ENCODE data around the gene ZNF786. TPM values are rescaled to one million over a fixed set of nuclear protein-coding genes. Genes with fewer than 3 reads are reported as not detected.
"Not testable (repeated sequence)": the region's sequence is repeated elsewhere in the genome, so short reads cannot be mapped to it uniquely, and the experiment has no call there.

Gene ZNF786
- total RNA-seq, 1 experiment from 2014 or later, result 8.5 TPM

GRCh38 chr7:149031353-149031910 lies 59.1 kb downstream of the ZNF786 start (continued):
- no peak for TF ChIP-seq SIN3A (IDR thresholded peaks at IDR 0.05; ENCODE audit: low read depth)
- TF ChIP-seq EGR1 (IDR thresholded peaks at IDR 0.05; ENCODE audit: low read depth), result no peak

- CTCF ChIA-PET; H2AFZ ChIP-seq (ENCODE audit: low read depth, low read length, poor library complexity, severe bottlenecking); H3K27ac ChIP-seq (ENCODE audit: low read depth, low read length); DNase-seq (ENCODE audit: low read depth, low spot score); H3K9me3 ChIP-seq (ENCODE audit: control insufficient read depth in 1 of 2, insufficient read depth in 1 of 2, low read depth in 1 of 2, low read length in 2 of 2); H3K27me3 ChIP-seq (ENCODE audit: insufficient read depth, low read length); H3K9ac ChIP-seq (ENCODE audit: low read length); RAD21 ChIA-PET (ENCODE audit: low non-redundant PET in 1 of 2, low total read pairs in 2 of 2, uncharacterized antibody in 2 of 2, unreplicated experiment in 2 of 2); BruUV-seq (replicated peaks); H3K36me3 ChIP-seq (ENCODE audit: control insufficient read depth in 1 of 2, insufficient read depth in 2 of 2, low read length in 2 of 2); POLR2A ChIA-PET; H3K4me2 ChIP-seq (ENCODE audit: low read length); H3K9me2 ChIP-seq (ENCODE audit: insufficient read depth); H3K4me3 ChIP-seq (replicated peaks in 1 of 2; ENCODE audit: low read depth in 1 of 2, low read length in 2 of 2); intact Hi-C loops (cut with micrococcal nuclease); H4K20me1 ChIP-seq (ENCODE audit: insufficient read depth); ATAC-seq: not testable (repeated sequence)
- Histone ChIP-seq H3K4me1 (ENCODE audit: control insufficient read depth in 1 of 2, insufficient read depth in 2 of 2, low read length in 2 of 2) (peaks cover 5 to 21% of the 10 kb centered on the region in 2 experiments), H3K79me2 (ENCODE audit: insufficient read depth, low read length) (peaks cover 28% of the 10 kb centered on the region)
These were observed 60.1 kb downstream of the ZNF786 start for GRCh38 chr7:149030439-149030838.

GRCh38 chr7:149028346-149029109 lies 62.0 kb downstream of the ZNF786 start, which contains the start of gene PDIA4:
Gene PDIA4, minus strand, starts transcription at chr7:149028505. Its CDS starts 97 bp downstream, at chr7:149028408.
- ChIA-PET POLR2A (interaction anchor here (0.7 to 1.3 kb wide), 3 partner anchors 15 to 131 kb away, joined by 3 read pairs; no protein-coding TSS in a partner anchor), RAD21 (ENCODE audit: low non-redundant PET in 1 of 2, low total read pairs in 2 of 2, uncharacterized antibody in 2 of 2, unreplicated experiment in 2 of 2) (no interaction called here), CTCF (interaction anchor here (1.1 kb wide), 1 partner anchor 37 kb away, joined by 7 read pairs; no protein-coding TSS in a partner anchor)
- Histone ChIP-seq H3K36me3 (ENCODE audit: control insufficient read depth in 1 of 2, insufficient read depth in 2 of 2, low read length in 2 of 2) (peaks cover 0 to 10% of the 10 kb centered on the region in 2 experiments; a peak in 2 of 4 replicates), H3K4me1 (ENCODE audit: control insufficient read depth in 1 of 2, insufficient read depth in 2 of 2, low read length in 2 of 2) (peaks cover 5 to 21% of the 10 kb centered on the region in 2 experiments), H4K20me1 (ENCODE audit: insufficient read depth) (no peaks in the 10 kb centered on the region), H3K9me3 (ENCODE audit: control insufficient read depth in 1 of 2, insufficient read depth in 1 of 2, low read depth in 1 of 2, low read length in 2 of 2) (no peaks in the 10 kb centered on the region), H3K27ac (ENCODE audit: low read depth, low read length) (peak within 1 kb of the TSS; percentile 88), H3K4me2 (ENCODE audit: low read length) (peak within 1 kb of the TSS; percentile 98), H3K79me2 (ENCODE audit: insufficient read depth, low read length) (peaks cover 47% of the 10 kb centered on the region), H3K27me3 (ENCODE audit: insufficient read depth, low read length) (no peaks in the 10 kb centered on the region), H3K9me2 (ENCODE audit: insufficient read depth) (no peaks in the 10 kb centered on the region), H2AFZ (ENCODE audit: low read depth, low read length, poor library complexity, severe bottlenecking) (peak within 1 kb of the TSS; percentile 60), H3K4me3 (replicated peaks in 1 of 2; ENCODE audit: low read depth in 1 of 2, low read length in 2 of 2) (peak within 1 kb of the TSS; percentile 82 to 98), H3K9ac (ENCODE audit: low read length) (peak within 1 kb of the TSS; percentile 99)
- BruUV-seq (replicated peaks), result no TSS peak
- ATAC-seq (peak; percentile 95), DNase-seq (ENCODE audit: low read depth, low spot score) (peak; percentile 98)
- intact Hi-C loops (cut with micrococcal nuclease), result loop anchor here (1.0 to 5.0 kb wide), 2 partner anchors 39 to 117 kb away; no protein-coding TSS in a partner anchor
- TF ChIP-seq SP1 (IDR thresholded peaks at IDR 0.05; ENCODE audit: low read depth) (peak; percentile 94), ZNF274 (IDR thresholded peaks at IDR 0.05; ENCODE audit: low read depth, low read length) (no peak), EGR1 (IDR thresholded peaks at IDR 0.05; ENCODE audit: low read depth) (peak; percentile 76), YY1 (IDR thresholded peaks at IDR 0.05; ENCODE audit: extremely low read depth, insufficient replicate concordance, low read depth, low read length) (peak; percentile 44), POLR2AphosphoS5 (IDR thresholded peaks at IDR 0.05; ENCODE audit: low read depth, low read length) (peak; percentile 82), CTCF (IDR thresholded peaks at IDR 0.05 in 2 of 3, conservative IDR thresholded peaks at IDR 0.05 in 1 of 3; ENCODE audit: borderline replicate concordance in 1 of 3, insufficient read depth in 1 of 3, low read depth in 2 of 3, low read length in 2 of 3) (no peak), ZBTB33 (IDR thresholded peaks at IDR 0.05; ENCODE audit: extremely low read depth, insufficient replicate concordance, low read length) (no peak), ELF1 (IDR thresholded peaks at IDR 0.05; ENCODE audit: borderline replicate concordance, low read depth) (no peak), EZH2 (IDR thresholded peaks at IDR 0.05) (no peak), MAX (IDR thresholded peaks at IDR 0.05) (peak; percentile 95)

All from HCT116 (cell line).